ENCODE data around the gene ERLIN1.

DNA sequence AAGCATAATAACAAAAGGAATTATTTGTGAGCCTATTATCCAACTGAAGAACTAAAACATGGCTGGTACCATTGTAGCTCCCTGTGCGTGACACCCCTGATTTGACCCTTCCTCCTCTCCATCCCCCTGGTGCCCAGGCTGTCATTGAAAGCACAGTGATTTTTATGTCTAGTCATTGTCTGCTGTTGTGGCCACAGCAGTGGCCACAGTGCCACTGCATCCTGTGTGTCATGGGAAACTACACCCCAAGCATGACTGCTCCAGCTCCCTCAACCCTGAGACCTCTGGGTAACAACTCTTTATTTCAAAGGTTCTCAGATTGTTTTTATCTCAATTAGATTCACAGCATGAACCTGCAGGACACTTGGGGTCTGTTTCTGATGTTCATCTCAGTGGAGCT lies 52.0 kb downstream of the ERLIN1 start:
- TF ChIP-seq ZBTB21 (CRISPR knock-in tag; IDR thresholded peaks at IDR 0.05; ENCODE audit: borderline replicate concordance) = no peak
- TF ChIP-seq, protein P1, sequence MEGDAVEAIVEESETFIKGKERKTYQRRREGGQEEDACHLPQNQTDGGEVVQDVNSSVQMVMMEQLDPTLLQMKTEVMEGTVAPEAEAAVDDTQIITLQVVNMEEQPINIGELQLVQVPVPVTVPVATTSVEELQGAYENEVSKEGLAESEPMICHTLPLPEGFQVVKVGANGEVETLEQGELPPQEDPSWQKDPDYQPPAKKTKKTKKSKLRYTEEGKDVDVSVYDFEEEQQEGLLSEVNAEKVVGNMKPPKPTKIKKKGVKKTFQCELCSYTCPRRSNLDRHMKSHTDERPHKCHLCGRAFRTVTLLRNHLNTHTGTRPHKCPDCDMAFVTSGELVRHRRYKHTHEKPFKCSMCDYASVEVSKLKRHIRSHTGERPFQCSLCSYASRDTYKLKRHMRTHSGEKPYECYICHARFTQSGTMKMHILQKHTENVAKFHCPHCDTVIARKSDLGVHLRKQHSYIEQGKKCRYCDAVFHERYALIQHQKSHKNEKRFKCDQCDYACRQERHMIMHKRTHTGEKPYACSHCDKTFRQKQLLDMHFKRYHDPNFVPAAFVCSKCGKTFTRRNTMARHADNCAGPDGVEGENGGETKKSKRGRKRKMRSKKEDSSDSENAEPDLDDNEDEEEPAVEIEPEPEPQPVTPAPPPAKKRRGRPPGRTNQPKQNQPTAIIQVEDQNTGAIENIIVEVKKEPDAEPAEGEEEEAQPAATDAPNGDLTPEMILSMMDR (IDR thresholded peaks at IDR 0.05) = no peak
- no peak for TF ChIP-seq SMAD3 (CRISPR knock-in tag; IDR thresholded peaks at IDR 0.05; ENCODE audit: borderline replicate concordance)
- TF ChIP-seq, protein P2, sequence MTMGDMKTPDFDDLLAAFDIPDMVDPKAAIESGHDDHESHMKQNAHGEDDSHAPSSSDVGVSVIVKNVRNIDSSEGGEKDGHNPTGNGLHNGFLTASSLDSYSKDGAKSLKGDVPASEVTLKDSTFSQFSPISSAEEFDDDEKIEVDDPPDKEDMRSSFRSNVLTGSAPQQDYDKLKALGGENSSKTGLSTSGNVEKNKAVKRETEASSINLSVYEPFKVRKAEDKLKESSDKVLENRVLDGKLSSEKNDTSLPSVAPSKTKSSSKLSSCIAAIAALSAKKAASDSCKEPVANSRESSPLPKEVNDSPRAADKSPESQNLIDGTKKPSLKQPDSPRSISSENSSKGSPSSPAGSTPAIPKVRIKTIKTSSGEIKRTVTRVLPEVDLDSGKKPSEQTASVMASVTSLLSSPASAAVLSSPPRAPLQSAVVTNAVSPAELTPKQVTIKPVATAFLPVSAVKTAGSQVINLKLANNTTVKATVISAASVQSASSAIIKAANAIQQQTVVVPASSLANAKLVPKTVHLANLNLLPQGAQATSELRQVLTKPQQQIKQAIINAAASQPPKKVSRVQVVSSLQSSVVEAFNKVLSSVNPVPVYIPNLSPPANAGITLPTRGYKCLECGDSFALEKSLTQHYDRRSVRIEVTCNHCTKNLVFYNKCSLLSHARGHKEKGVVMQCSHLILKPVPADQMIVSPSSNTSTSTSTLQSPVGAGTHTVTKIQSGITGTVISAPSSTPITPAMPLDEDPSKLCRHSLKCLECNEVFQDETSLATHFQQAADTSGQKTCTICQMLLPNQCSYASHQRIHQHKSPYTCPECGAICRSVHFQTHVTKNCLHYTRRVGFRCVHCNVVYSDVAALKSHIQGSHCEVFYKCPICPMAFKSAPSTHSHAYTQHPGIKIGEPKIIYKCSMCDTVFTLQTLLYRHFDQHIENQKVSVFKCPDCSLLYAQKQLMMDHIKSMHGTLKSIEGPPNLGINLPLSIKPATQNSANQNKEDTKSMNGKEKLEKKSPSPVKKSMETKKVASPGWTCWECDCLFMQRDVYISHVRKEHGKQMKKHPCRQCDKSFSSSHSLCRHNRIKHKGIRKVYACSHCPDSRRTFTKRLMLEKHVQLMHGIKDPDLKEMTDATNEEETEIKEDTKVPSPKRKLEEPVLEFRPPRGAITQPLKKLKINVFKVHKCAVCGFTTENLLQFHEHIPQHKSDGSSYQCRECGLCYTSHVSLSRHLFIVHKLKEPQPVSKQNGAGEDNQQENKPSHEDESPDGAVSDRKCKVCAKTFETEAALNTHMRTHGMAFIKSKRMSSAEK (CRISPR knock-in tag; IDR thresholded peaks at IDR 0.05; ENCODE audit: borderline replicate concordance) = no peak
- TF ChIP-seq, protein P3, sequence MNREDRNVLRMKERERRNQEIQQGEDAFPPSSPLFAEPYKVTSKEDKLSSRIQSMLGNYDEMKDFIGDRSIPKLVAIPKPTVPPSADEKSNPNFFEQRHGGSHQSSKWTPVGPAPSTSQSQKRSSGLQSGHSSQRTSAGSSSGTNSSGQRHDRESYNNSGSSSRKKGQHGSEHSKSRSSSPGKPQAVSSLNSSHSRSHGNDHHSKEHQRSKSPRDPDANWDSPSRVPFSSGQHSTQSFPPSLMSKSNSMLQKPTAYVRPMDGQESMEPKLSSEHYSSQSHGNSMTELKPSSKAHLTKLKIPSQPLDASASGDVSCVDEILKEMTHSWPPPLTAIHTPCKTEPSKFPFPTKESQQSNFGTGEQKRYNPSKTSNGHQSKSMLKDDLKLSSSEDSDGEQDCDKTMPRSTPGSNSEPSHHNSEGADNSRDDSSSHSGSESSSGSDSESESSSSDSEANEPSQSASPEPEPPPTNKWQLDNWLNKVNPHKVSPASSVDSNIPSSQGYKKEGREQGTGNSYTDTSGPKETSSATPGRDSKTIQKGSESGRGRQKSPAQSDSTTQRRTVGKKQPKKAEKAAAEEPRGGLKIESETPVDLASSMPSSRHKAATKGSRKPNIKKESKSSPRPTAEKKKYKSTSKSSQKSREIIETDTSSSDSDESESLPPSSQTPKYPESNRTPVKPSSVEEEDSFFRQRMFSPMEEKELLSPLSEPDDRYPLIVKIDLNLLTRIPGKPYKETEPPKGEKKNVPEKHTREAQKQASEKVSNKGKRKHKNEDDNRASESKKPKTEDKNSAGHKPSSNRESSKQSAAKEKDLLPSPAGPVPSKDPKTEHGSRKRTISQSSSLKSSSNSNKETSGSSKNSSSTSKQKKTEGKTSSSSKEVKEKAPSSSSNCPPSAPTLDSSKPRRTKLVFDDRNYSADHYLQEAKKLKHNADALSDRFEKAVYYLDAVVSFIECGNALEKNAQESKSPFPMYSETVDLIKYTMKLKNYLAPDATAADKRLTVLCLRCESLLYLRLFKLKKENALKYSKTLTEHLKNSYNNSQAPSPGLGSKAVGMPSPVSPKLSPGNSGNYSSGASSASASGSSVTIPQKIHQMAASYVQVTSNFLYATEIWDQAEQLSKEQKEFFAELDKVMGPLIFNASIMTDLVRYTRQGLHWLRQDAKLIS (CRISPR knock-in tag; IDR thresholded peaks at IDR 0.05; ENCODE audit: borderline replicate concordance) = no peak
- TF ChIP-seq, protein P4, sequence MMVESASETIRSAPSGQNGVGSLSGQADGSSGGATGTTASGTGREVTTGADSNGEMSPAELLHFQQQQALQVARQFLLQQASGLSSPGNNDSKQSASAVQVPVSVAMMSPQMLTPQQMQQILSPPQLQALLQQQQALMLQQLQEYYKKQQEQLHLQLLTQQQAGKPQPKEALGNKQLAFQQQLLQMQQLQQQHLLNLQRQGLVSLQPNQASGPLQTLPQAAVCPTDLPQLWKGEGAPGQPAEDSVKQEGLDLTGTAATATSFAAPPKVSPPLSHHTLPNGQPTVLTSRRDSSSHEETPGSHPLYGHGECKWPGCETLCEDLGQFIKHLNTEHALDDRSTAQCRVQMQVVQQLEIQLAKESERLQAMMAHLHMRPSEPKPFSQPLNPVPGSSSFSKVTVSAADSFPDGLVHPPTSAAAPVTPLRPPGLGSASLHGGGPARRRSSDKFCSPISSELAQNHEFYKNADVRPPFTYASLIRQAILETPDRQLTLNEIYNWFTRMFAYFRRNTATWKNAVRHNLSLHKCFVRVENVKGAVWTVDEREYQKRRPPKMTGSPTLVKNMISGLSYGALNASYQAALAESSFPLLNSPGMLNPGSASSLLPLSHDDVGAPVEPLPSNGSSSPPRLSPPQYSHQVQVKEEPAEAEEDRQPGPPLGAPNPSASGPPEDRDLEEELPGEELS (CRISPR knock-in tag; IDR thresholded peaks at IDR 0.05) = no peak
- no peak for TF ChIP-seq CREB1 (CRISPR knock-in tag; IDR thresholded peaks at IDR 0.05)
- TF ChIP-seq FOXP1 (CRISPR knock-in tag; IDR thresholded peaks at IDR 0.05; ENCODE audit: borderline replicate concordance) = no peak
- no peak for TF ChIP-seq NR2C2 (CRISPR knock-in tag; IDR thresholded peaks at IDR 0.05)
- TF ChIP-seq, protein P5, sequence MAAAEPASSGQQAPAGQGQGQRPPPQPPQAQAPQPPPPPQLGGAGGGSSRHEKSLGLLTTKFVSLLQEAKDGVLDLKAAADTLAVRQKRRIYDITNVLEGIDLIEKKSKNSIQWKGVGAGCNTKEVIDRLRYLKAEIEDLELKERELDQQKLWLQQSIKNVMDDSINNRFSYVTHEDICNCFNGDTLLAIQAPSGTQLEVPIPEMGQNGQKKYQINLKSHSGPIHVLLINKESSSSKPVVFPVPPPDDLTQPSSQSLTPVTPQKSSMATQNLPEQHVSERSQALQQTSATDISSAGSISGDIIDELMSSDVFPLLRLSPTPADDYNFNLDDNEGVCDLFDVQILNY (CRISPR knock-in tag; IDR thresholded peaks at IDR 0.05) = no peak
- TF ChIP-seq GABPB1 (CRISPR knock-in tag; IDR thresholded peaks at IDR 0.05) = no peak
- no peak for TF ChIP-seq TEAD4 (CRISPR knock-in tag; IDR thresholded peaks at IDR 0.05)
- TF ChIP-seq, protein P6, sequence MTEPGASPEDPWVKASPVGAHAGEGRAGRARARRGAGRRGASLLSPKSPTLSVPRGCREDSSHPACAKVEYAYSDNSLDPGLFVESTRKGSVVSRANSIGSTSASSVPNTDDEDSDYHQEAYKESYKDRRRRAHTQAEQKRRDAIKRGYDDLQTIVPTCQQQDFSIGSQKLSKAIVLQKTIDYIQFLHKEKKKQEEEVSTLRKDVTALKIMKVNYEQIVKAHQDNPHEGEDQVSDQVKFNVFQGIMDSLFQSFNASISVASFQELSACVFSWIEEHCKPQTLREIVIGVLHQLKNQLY (CRISPR knock-in tag; IDR thresholded peaks at IDR 0.05) = no peak

Measured in WTC11 (cell line).